Psoas muscle (tissue), 8 donors: ENCODE measurements around the gene CDH6. TPM values are rescaled to one million over a fixed set of nuclear protein-coding genes. Genes with fewer than 3 reads are reported as not detected.

Source experiments
- ATAC-seq, 4 donors: fragments of 200-7000 bp; cut with Tn5 transposase; one replicate each; pipeline ENCODE4 v1.9.1; 2020; ENCODE audit warnings: moderate library complexity in 3 of 4, mild to moderate bottlenecking in 2 of 4
- DNase-seq, 2 donors: peaks; one replicate each; pipeline ENCODE4 v3.0.0-alpha.2; 2020
- H3K27ac ChIP-seq: fragments of 200-600 bp; one replicate; pipeline ENCODE4 v1.8.0; 2022
- H3K27me3 ChIP-seq, 3 donors: fragments of 200-600 bp in 1 of 3; one replicate each; pipeline versions ENCODE4 v1.6.1 to v1.8.0; 2013 to 2022; ENCODE audit warnings: low read length in 2 of 3, mild to moderate bottlenecking in 2 of 3, moderate library complexity in 1 of 3; ENCODE audit not compliant: insufficient read depth in 3 of 3
- H3K36me3 ChIP-seq, 2 donors: fragments of 200-600 bp in 1 of 2; one replicate each; pipeline versions ENCODE4 v1.6.1 to v1.8.0; 2013 to 2022; ENCODE audit warnings: low read depth in 1 of 2, mild to moderate bottlenecking in 1 of 2, moderate library complexity in 1 of 2; ENCODE audit not compliant: insufficient read depth in 1 of 2
- H3K4me1 ChIP-seq: fragments of 200-600 bp; one replicate; pipeline ENCODE4 v1.8.0; 2022
- H3K4me3 ChIP-seq: fragments of 200-600 bp; one replicate; pipeline ENCODE4 v1.8.0; 2022; ENCODE audit warnings: mild to moderate bottlenecking
- H3K9me3 ChIP-seq: fragments of 200-600 bp; one replicate; pipeline ENCODE4 v1.8.0; 2022
- WGBS, 3 donors: extraction: QIAGEN DNeasy Blood & Tissue Kit; methylation state at CpG; one replicate each; pipeline versions ENCODE4 v1.1.6 to v1.1.7; 2013; 5-methylcytosine and 5-hydroxymethylcytosine counted together
- intact Hi-C, 2 donors: fragments of 100-400 bp; cut with DNase I; formaldehyde crosslinking; loops; one replicate each; pipeline versions ENCODE4 v1.11.0 to v1.14.2; 2022
- polyA plus RNA-seq, 3 donors: library from polyadenylated mRNA; stranded (reverse); fragments of 200-250 nt; gene quantifications; one replicate each; pipeline ENCODE4 v1.2.3, GENCODE V29; 2013
- total RNA-seq, 4 donors: library from RNA; stranded (reverse); fragmentation: NEBNext Ultra II Directional in 2 of 4; extraction: Animal tissue kit (Norgen Biotek cat#: 25700) in 2 of 4; gene quantifications; one replicate each; pipeline versions ENCODE4 v1.2.1 to v1.2.4, GENCODE V29; 2021 to 2023
- TF ChIP-seq, protein P1 (sequence below): fragments of 200-600 bp; IDR thresholded peaks from one replicate; pipeline ENCODE4 v1.8.0; 2022; ENCODE audit warnings: antibody characterized with exemption
- donor health status: healthy with polysubstance abuse.
- donor health status: DM: no; HTN: no; CAD: no; lungs with moderate emphysema.
- donor health status: Bipolar disorder and iron deficiency.
- donor health status: healthy.
- donor health status: DM: yes; HTN: yes; CAD: no.
- donor health status: DM: no; HTN: no; CAD: no.
- donor health status: DM: no; HTN: no; CAD: no.
- donor health status: DM: yes; HTN: yes; CAD: no.

Gene CDH6
- total and polyA plus RNA-seq, 7 donors, result 0.30 to 3.4 (median 0.77) TPM

- no peaks in the 10 kb centered on the region for H3K4me1 ChIP-seq
- no peak for ATAC-seq
- H3K27ac ChIP-seq, result no peak overlapping the region
- no peaks in the 10 kb centered on the region for H3K36me3 ChIP-seq
- TF ChIP-seq, protein P1, sequence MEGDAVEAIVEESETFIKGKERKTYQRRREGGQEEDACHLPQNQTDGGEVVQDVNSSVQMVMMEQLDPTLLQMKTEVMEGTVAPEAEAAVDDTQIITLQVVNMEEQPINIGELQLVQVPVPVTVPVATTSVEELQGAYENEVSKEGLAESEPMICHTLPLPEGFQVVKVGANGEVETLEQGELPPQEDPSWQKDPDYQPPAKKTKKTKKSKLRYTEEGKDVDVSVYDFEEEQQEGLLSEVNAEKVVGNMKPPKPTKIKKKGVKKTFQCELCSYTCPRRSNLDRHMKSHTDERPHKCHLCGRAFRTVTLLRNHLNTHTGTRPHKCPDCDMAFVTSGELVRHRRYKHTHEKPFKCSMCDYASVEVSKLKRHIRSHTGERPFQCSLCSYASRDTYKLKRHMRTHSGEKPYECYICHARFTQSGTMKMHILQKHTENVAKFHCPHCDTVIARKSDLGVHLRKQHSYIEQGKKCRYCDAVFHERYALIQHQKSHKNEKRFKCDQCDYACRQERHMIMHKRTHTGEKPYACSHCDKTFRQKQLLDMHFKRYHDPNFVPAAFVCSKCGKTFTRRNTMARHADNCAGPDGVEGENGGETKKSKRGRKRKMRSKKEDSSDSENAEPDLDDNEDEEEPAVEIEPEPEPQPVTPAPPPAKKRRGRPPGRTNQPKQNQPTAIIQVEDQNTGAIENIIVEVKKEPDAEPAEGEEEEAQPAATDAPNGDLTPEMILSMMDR, result no peak
- 70 to 75% (median 75%) methylated on average over 6 of the region's 6 CpGs for WGBS, 3 donors
- intact Hi-C loops, result no loop called here
- no peak for DNase-seq
- no peaks in the 10 kb centered on the region for H3K27me3 ChIP-seq
- H3K9me3 ChIP-seq, result no peaks in the 10 kb centered on the region
- H3K4me3 ChIP-seq, result no peak overlapping the region
These were observed 14.6 kb downstream of the CDH6 start for GRCh38 chr5:31208043-31208442.

DNA sequence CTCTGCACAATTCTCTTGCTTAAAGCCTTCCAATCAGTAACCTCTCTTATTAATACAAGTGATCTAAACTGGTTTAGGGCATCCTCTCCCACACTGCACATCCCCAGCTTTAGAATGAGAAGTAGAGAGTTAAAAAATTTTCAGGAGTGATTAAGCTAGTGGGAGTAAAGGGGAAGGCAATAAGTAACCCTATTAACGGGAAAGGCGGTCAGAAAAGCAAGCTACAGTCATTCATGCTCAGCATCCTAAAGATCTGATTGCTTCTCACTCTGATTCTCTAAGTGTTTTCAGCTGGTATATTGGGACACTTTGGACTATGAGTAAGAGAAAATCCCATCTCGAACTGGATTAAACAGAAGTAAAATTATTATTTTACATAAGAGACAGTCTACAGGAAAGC, 15.8 kb downstream of the CDH6 start:
- no peaks in the 10 kb centered on the region for H3K27me3 ChIP-seq
- no peaks in the 10 kb centered on the region for H3K36me3 ChIP-seq
- no peak overlapping the region for H3K27ac ChIP-seq
- H3K4me1 ChIP-seq, result no peaks in the 10 kb centered on the region
- ATAC-seq, result no peak
- no peaks in the 10 kb centered on the region for H3K9me3 ChIP-seq
- H3K4me3 ChIP-seq, result no peak overlapping the region
- no peak for DNase-seq
- 61 to 68% (median 64%) methylated on average over 3 of the region's 3 CpGs for WGBS, 3 donors
- intact Hi-C loops, result no loop called here
- TF ChIP-seq, protein P1, result no peak

GRCh38 chr5:31211098-31211497, 17.6 kb downstream of the CDH6 start:
- H3K27me3 ChIP-seq, result no peaks in the 10 kb centered on the region
- no peak overlapping the region for H3K27ac ChIP-seq
- H3K36me3 ChIP-seq, result no peaks in the 10 kb centered on the region
- intact Hi-C loops, result no loop called here
- ATAC-seq (no peak), DNase-seq (no peak)
- H3K4me3 ChIP-seq, result no peak overlapping the region
- no peaks in the 10 kb centered on the region for H3K9me3 ChIP-seq
- TF ChIP-seq, protein P1, result no peak
- H3K4me1 ChIP-seq, result no peaks in the 10 kb centered on the region

- Histone ChIP-seq H3K4me1 (no peaks in the 10 kb centered on the region), H3K27ac (no peak overlapping the region), H3K9me3 (no peaks in the 10 kb centered on the region), H3K27me3 (no peaks in the 10 kb centered on the region), H3K4me3 (no peak overlapping the region), H3K36me3 (no peaks in the 10 kb centered on the region)
- ATAC-seq (no peak), DNase-seq (no peak)
- WGBS, 3 donors, result 63 to 74% (median 72%) methylated on average over 4 of the region's 4 CpGs
- intact Hi-C loops, result no loop called here
- TF ChIP-seq, protein P1, result no peak
These were observed 19.8 kb downstream of the CDH6 start for GRCh38 chr5:31213257-31213656.

DNA sequence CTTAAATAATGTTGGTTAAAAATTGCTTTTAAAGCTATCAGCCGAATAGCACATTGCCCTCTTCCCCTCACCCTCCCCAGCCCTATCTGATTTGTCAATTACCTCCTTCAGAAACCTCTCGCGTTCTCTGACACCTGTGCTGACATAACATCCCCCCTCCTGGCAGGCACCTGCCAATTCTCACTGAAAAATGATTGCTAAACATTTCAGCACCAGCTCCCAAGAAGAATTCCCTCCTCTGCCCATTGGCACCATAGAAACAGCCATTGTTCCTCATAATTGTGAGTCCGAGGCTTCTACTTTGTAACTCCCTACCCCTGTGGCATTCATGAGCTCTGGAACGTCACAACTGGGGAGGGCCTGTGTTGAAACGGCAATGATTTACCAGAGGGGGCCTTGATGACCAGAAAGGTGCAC, 20.2 kb downstream of the CDH6 start:
- ATAC-seq (no peak), DNase-seq (no peak)
- Histone ChIP-seq H3K4me1 (no peaks in the 10 kb centered on the region), H3K36me3 (no peaks in the 10 kb centered on the region), H3K9me3 (no peaks in the 10 kb centered on the region), H3K27ac (no peak overlapping the region), H3K27me3 (no peaks in the 10 kb centered on the region), H3K4me3 (no peak overlapping the region)
- TF ChIP-seq, protein P1, result no peak
- intact Hi-C loops, result no loop called here
- WGBS, 3 donors, result 22 to 28% (median 23%) methylated on average over 6 of the region's 6 CpGs
